ENCODE data around the gene MED29. TPM values are rescaled to one million over a fixed set of nuclear protein-coding genes. Genes with fewer than 3 reads are reported as not detected.

Gene MED29
- total and polyA plus RNA-seq, 2 experiments from 2014 or later = 43.8 to 59.6 TPM

DNA sequence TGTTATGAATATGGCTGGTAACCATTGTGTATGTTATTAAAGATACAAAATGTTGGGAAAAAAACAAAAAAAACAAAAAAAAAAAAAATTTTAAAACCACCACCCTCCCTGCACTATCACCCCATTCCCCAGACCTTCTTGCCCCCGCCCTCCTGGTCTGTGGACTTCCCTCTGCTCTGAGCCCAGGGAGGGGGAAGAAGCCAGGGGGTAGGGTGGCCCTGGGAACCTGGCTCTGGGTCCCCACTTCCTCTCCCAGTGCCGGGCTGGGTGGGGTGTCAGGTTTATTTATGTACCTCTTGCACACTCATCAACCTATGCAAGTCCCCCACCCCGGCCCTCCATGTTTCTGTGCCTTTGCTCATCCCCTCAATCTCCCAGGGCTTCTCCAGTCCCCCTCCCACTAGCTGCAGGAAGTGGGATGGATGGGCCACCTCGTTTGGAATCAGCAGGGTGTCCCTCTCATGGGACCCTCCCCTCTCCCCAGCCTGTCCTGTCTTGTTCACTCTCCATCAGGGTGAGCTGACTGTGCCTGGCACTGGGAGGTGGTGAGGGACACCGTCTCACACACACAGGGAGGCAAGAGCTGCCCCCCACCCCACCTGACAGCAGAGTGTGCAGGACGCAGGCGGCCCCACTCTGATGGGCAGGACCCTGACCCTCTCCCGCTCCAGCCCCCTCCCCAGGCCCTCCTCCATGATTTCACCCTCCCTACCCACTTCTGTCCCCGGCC, 6.2 kb upstream of the MED29 start:
- DNase-seq (ENCODE audit: low read depth in 1 of 2, low spot score in 1 of 2) = no peak
- TF ChIP-seq, protein P1, sequence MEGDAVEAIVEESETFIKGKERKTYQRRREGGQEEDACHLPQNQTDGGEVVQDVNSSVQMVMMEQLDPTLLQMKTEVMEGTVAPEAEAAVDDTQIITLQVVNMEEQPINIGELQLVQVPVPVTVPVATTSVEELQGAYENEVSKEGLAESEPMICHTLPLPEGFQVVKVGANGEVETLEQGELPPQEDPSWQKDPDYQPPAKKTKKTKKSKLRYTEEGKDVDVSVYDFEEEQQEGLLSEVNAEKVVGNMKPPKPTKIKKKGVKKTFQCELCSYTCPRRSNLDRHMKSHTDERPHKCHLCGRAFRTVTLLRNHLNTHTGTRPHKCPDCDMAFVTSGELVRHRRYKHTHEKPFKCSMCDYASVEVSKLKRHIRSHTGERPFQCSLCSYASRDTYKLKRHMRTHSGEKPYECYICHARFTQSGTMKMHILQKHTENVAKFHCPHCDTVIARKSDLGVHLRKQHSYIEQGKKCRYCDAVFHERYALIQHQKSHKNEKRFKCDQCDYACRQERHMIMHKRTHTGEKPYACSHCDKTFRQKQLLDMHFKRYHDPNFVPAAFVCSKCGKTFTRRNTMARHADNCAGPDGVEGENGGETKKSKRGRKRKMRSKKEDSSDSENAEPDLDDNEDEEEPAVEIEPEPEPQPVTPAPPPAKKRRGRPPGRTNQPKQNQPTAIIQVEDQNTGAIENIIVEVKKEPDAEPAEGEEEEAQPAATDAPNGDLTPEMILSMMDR (IDR thresholded peaks at IDR 0.05; ENCODE audit: low read depth, low read length) = no peak
- Histone ChIP-seq H3K27me3 (no peaks in the 10 kb centered on the region), H3K27ac (peak overlapping the region; percentile 66), H3K36me3 (peaks cover 64% of the 10 kb centered on the region), H3K4me3 (no peak overlapping the region), H3K4me1 (ENCODE audit: low read depth) (peaks cover 2% of the 10 kb centered on the region), H3K9me3 (ENCODE audit: low read depth) (no peaks in the 10 kb centered on the region)

DNA sequence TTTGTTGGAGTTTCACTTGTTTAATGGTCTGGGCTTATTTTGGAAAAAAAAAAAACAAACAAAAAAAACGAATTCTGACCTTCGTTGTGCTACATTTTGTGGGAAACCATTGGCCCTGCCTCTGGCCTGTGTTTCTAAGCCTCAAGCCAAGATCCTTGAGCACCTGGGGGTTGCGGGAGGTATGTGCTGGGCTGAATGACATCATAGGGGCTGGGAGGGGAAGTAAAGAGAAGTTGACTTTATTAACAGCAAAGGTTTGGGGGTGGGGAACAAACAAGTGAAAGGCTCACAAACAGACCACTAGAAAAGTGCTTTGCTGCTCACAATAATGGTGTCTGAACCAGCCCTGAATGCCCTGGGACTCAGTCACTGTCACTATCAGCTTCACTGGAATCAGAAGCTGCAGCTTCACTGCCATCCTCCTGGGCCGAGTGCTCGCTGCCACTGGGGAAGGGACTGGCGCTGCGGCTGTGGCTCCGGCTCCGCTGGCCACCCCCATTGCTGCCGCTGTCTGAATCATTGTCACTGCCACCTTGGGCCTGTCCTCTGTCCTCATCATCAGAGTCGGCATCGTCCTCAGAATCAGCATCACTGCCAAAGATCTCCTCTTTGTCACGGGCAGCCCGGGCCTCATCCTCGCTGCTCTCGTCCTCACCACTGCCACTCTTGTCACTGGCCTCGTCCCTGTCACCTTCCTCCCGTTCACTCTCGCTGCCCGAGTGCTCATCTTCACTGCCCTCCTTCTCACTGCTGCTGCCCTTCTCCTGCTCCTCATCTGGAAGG, 5.4 kb upstream of the MED29 start:
- DNase-seq (ENCODE audit: low read depth in 1 of 2, low spot score in 1 of 2) = no peak
- Histone ChIP-seq H3K4me3 (no peak overlapping the region), H3K27me3 (no peaks in the 10 kb centered on the region), H3K27ac (peak overlapping the region; percentile 66), H3K36me3 (peaks cover 58% of the 10 kb centered on the region), H3K9me3 (ENCODE audit: low read depth) (no peaks in the 10 kb centered on the region), H3K4me1 (ENCODE audit: low read depth) (peaks cover 4% of the 10 kb centered on the region)
- TF ChIP-seq, protein P1 (IDR thresholded peaks at IDR 0.05; ENCODE audit: low read depth, low read length) = no peak

DNA sequence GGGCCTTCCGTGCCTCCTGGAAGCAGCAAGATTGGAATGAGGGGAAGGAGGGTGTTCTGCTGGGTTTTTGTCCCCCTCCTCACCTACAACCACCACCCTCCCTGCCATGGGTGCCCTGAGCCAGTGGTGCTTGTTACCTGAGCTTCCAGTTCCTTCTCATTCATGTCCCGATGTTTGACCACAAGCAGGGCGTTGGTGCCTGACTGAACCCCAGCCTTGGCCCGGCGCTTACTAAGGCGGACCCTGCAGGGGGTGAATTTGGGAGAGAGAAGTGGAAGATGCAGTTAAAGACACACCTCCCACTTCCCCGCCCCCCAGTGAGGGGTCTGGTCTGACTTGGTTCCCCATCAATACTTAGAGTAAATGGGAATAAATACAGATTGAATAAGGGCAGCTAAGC, 4.6 kb upstream of the MED29 start:
- DNase-seq (ENCODE audit: low read depth in 1 of 2, low spot score in 1 of 2) = no peak
- H3K4me1 ChIP-seq (ENCODE audit: low read depth) = peaks cover 4% of the 10 kb centered on the region
- peak overlapping the region; percentile 66 for H3K27ac ChIP-seq
- H3K36me3 ChIP-seq = peaks cover 50% of the 10 kb centered on the region
- H3K27me3 ChIP-seq = no peaks in the 10 kb centered on the region
- no peaks in the 10 kb centered on the region for H3K9me3 ChIP-seq (ENCODE audit: low read depth)
- TF ChIP-seq, protein P1 (IDR thresholded peaks at IDR 0.05; ENCODE audit: low read depth, low read length) = no peak
- no peak overlapping the region for H3K4me3 ChIP-seq

DNA sequence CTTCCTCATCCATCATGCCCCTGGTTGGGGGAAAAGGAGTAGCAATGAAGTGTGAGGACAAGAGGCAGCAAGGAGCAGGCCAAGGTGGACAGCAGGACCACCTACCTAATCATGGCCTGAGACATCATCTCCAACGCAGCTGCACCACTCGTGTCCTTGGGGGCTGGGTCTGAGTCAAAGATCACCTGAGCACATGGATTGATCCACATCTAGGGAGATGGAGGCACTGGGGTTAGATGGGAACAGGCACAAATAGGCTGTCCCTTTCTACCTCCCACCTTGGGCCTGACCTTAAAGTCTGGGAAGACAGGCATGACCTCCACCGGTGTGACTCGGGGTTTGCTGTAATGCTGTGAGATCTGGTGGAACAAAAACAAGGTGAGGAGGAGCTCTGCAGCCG, 2.5 kb upstream of the MED29 start:
- Histone ChIP-seq H3K4me3 (no peak overlapping the region), H3K36me3 (peaks cover 32% of the 10 kb centered on the region), H3K27ac (no peak overlapping the region), H3K27me3 (no peaks in the 10 kb centered on the region), H3K9me3 (ENCODE audit: low read depth) (no peaks in the 10 kb centered on the region), H3K4me1 (ENCODE audit: low read depth) (peaks cover 8% of the 10 kb centered on the region)
- TF ChIP-seq, protein P1 (IDR thresholded peaks at IDR 0.05; ENCODE audit: low read depth, low read length) = no peak
- no peak for DNase-seq (ENCODE audit: low read depth in 1 of 2, low spot score in 1 of 2)

DNA sequence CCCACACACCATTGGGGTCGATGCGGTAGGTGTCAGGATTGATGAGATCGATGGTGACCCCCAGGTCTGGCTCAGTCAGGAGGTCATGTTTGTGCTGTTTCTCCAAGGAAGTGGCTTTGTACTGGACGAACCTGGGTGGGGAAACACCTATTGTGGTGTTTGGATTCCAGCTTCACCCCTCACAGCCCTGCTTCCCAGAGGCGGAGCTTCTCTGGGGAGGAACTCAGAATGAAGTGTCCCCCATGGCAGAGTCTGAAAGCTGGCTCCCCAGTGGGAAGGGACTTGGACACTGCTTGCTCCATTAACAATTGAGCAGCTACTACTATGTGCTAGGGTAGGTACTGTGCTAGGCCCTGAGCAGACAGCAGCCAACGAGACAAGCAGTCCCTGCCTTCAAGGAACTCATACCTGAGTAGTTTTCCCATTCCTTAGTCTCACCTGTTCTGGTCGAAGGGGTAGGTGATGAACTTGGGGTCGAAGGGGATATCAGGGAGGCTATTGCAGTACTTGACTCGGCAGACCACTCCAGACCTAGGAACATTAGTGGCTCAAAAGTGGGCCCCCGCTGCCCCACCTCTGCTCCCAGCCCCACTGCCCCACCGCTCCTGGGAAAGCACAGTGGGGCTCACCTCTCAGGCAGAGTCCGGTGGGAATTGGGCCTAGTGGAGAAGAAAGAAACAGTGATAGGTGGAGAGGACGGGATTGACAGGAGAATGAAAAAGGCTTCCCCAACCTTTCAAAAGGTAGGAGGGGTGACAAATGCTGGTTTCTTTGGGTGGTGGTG, 1.4 kb upstream of the MED29 start:
- Histone ChIP-seq H3K27ac (peak overlapping the region; percentile 94), H3K9me3 (ENCODE audit: low read depth) (no peaks in the 10 kb centered on the region), H3K4me1 (ENCODE audit: low read depth) (peaks cover 8% of the 10 kb centered on the region), H3K27me3 (no peaks in the 10 kb centered on the region), H3K36me3 (peaks cover 34% of the 10 kb centered on the region), H3K4me3 (peak overlapping the region; percentile 92)
- TF ChIP-seq, protein P1 (IDR thresholded peaks at IDR 0.05; ENCODE audit: low read depth, low read length) = no peak
- DNase-seq (ENCODE audit: low read depth in 1 of 2, low spot score in 1 of 2) = no peak
